ENCODE results near the gene TRIM66. TPM values are rescaled to one million over a fixed set of nuclear protein-coding genes. Genes with fewer than 3 reads are reported as not detected.

Gene TRIM66
- total and polyA plus RNA-seq, 2 experiments from 2014 or later = 1.0 to 3.3 TPM

GRCh38 chr11:8574798-8575197 is 107.7 kb downstream of the TRIM66 start:
- no peaks in the 10 kb centered on the region for H3K4me1 Mint-ChIP-seq
- DNase-seq (ENCODE audit: low spot score) = no peak
- peaks cover 9% of the 10 kb centered on the region for H3K27me3 Mint-ChIP-seq (ENCODE audit: insufficient read depth, low read depth, poor library complexity)
- Histone ChIP-seq H3K27me3 (ENCODE audit: insufficient read depth) (no peaks in the 10 kb centered on the region), H3K4me2 (no peak overlapping the region), H3K36me3 (ENCODE audit: insufficient read depth) (no peaks in the 10 kb centered on the region), H3K4me3 (no peak overlapping the region), H3K9me2 (ENCODE audit: insufficient read depth) (0 out of 2 replicates have a peak, but pooled peaks cover under 1% of the 10 kb centered on the region), H3F3A (replicated peaks; ENCODE audit: low read depth) (no peaks in the 10 kb centered on the region), H3K79me2 (replicated peaks; ENCODE audit: insufficient read depth) (peaks cover 3% of the 10 kb centered on the region; the same call in 1 of the 2 replicates), H4K20me1 (replicated peaks; ENCODE audit: insufficient read depth) (no peaks in the 10 kb centered on the region), H2AFZ (no peak overlapping the region), H3K27ac (ENCODE audit: low read depth) (no peak overlapping the region), H3K4me1 (ENCODE audit: insufficient read depth) (no peaks in the 10 kb centered on the region)
- no peak overlapping the region for H3K4me3 Mint-ChIP-seq
- H3K9me3 Mint-ChIP-seq = peaks cover 9% of the 10 kb centered on the region; the same call in 2 of the 3 replicates
- peaks cover 5% of the 10 kb centered on the region; the same call in 2 of the 3 replicates for H3K36me3 Mint-ChIP-seq (ENCODE audit: low read depth)
- H3K27ac Mint-ChIP-seq = no peak overlapping the region
- TF ChIP-seq EZH2phosphoT487 (IDR thresholded peaks at IDR 0.05; ENCODE audit: unreplicated experiment) (no peak), ZNF331 (CRISPR knock-in tag; IDR thresholded peaks at IDR 0.05; ENCODE audit: low read depth) (no peak), POLR2AphosphoS5 (IDR thresholded peaks at IDR 0.05; ENCODE audit: low read depth) (no peak), ZNF114 (CRISPR knock-in tag; IDR thresholded peaks at IDR 0.05) (no peak), JUNB (IDR thresholded peaks at IDR 0.05; ENCODE audit: unreplicated experiment) (no peak), STAT1 (IDR thresholded peaks at IDR 0.05; ENCODE audit: unreplicated experiment) (no peak), CTCF (conservative IDR thresholded peaks at IDR 0.05; ENCODE audit: low read depth in 2 of 2) (no peak), EZH2 (IDR thresholded peaks at IDR 0.05; ENCODE audit: low read depth, unreplicated experiment) (no peak), ETS1 (IDR thresholded peaks at IDR 0.05) (no peak), REST (IDR thresholded peaks at IDR 0.05; ENCODE audit: unreplicated experiment) (no peak), CREB1 (CRISPR knock-in tag; IDR thresholded peaks at IDR 0.05; ENCODE audit: low read depth) (no peak), ZNF462 (CRISPR knock-in tag; IDR thresholded peaks at IDR 0.05) (no peak), NANOG (IDR thresholded peaks at IDR 0.05; ENCODE audit: borderline replicate concordance) (no peak)
- no peak for ATAC-seq
